ENCODE data around the gene BCL11B. TPM values are rescaled to one million over a fixed set of nuclear protein-coding genes. Genes with fewer than 3 reads are reported as not detected.

BCL11B gene
- total RNA-seq, 1 experiment from 2014 or later: 6.1 TPM

GRCh38 chr14:99148861-99149610 lies 123.0 kb downstream of the BCL11B start:
- no peak overlapping the region for H3K4me3 ChIP-seq (ENCODE audit: insufficient read depth, low read depth, low read length)
- no peaks in the 10 kb centered on the region for H3K27me3 ChIP-seq (ENCODE audit: control insufficient read depth, insufficient read depth, low read length)
- no peak for DNase-seq
- no peaks in the 10 kb centered on the region for H3K36me3 ChIP-seq (replicated peaks; ENCODE audit: control insufficient read depth, insufficient read depth, low read length)

DNA sequence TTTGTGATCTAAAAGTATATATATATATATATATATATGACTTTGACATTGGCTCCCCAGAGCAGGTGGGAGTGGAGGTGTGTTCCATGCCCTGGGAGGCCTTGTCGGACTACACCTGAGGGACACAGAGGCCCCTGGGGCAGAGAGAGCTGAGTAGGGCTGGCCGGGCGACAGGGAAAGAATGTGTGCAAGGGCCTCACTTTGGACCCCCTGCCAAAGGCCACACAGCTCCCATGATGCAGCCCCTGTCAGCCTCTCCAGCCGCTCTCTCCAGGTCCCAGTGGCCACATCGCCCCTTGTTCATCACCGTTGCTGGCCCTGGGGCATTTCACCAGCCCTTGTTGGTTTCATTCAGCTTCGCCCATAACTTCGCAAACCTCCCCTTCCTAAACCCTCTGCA lies 123.9 kb downstream of the BCL11B start:
- Histone ChIP-seq H3K36me3 (replicated peaks; ENCODE audit: control insufficient read depth, insufficient read depth, low read length) (no peaks in the 10 kb centered on the region), H3K4me3 (ENCODE audit: insufficient read depth, low read depth, low read length) (no peak overlapping the region), H3K27me3 (ENCODE audit: control insufficient read depth, insufficient read depth, low read length) (no peaks in the 10 kb centered on the region)
- DNase-seq: no peak

GRCh38 chr14:99147366-99147740 lies 124.6 kb downstream of the BCL11B start:
- no peaks in the 10 kb centered on the region for H3K27me3 ChIP-seq (ENCODE audit: control insufficient read depth, insufficient read depth, low read length)
- no peak overlapping the region for H3K4me3 ChIP-seq (ENCODE audit: insufficient read depth, low read depth, low read length)
- DNase-seq: no peak
- no peaks in the 10 kb centered on the region for H3K36me3 ChIP-seq (replicated peaks; ENCODE audit: control insufficient read depth, insufficient read depth, low read length)

- Histone ChIP-seq H3K36me3 (replicated peaks; ENCODE audit: control insufficient read depth, insufficient read depth, low read length) (no peaks in the 10 kb centered on the region), H3K4me3 (ENCODE audit: insufficient read depth, low read depth, low read length) (no peak overlapping the region), H3K27me3 (ENCODE audit: control insufficient read depth, insufficient read depth, low read length) (no peaks in the 10 kb centered on the region)
- no peak for DNase-seq
Measured at GRCh38 chr14:99146616-99147365, 125.2 kb downstream of the BCL11B start.

GRCh38 chr14:99145307-99145706 lies 126.7 kb downstream of the BCL11B start:
- H3K27me3 ChIP-seq (ENCODE audit: control insufficient read depth, insufficient read depth, low read length): no peaks in the 10 kb centered on the region
- no peak overlapping the region for H3K4me3 ChIP-seq (ENCODE audit: insufficient read depth, low read depth, low read length)
- DNase-seq: no peak
- H3K36me3 ChIP-seq (replicated peaks; ENCODE audit: control insufficient read depth, insufficient read depth, low read length): no peaks in the 10 kb centered on the region

DNA sequence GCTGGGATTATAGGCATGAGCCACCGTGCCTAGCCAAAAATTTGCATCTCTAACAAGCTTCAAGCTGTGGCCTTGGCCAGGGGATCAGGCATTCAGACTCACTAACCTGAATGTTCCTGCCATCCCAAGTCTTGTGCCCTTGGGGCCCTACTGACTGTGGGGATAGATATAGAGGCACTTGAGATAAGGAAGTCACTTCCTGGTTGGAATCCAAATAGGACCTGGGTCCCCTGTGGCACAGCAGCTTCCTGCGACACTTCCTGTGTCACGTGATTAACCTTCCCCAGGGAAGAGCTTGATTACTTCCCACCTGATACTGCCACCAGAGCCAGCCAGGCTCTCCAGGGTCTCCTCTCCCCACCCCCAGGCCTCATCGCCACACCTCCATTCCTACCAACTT lies 128.2 kb downstream of the BCL11B start:
- no peaks in the 10 kb centered on the region for H3K27me3 ChIP-seq (ENCODE audit: control insufficient read depth, insufficient read depth, low read length)
- peak; percentile 57 for DNase-seq
- no peaks in the 10 kb centered on the region for H3K36me3 ChIP-seq (replicated peaks; ENCODE audit: control insufficient read depth, insufficient read depth, low read length)
- H3K4me3 ChIP-seq (ENCODE audit: insufficient read depth, low read depth, low read length): no peak overlapping the region

DNA sequence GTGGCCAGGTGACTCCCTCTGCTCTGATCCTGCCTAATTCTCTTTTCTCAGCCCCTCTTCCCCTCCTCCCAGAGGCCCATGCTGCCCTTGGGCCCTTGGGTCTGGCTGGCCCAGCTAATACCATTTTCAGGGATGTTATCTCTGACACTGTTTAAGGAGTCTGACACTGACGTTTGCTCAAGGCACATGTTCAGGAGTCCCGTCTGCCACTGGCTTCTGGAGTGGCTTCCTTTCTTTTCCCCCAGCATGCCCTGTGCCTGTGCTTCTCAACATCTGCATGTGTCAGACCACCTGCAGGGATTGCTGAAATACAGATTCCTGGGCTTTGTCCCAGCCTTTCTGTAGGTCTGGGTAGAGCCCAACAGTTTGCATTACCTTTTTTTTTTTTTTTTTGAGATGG lies 128.9 kb downstream of the BCL11B start:
- no peak overlapping the region for H3K4me3 ChIP-seq (ENCODE audit: insufficient read depth, low read depth, low read length)
- DNase-seq: peak; percentile 11
- H3K27me3 ChIP-seq (ENCODE audit: control insufficient read depth, insufficient read depth, low read length): no peaks in the 10 kb centered on the region
- no peaks in the 10 kb centered on the region for H3K36me3 ChIP-seq (replicated peaks; ENCODE audit: control insufficient read depth, insufficient read depth, low read length)

DNA sequence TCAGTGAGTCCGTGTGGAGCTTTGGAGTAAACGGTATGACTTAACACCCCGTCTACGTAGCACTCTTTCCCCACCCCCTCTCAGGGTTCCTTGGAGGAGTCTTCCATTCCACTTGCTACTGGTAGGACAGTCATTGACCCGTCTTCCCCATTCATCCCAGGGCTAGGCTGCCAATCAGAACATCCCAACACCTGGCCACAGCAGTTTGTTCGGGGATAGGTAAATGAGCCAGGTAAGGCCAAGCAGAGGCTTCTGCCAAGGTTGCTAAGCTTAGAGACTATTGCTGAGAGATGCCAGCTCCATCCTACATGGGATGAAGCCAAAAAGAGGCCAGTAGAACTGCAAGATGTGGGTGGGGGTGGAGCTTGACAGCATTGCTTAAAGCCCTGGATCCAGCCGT lies 130.8 kb downstream of the BCL11B start:
- no peak overlapping the region for H3K4me3 ChIP-seq (ENCODE audit: insufficient read depth, low read depth, low read length)
- H3K27me3 ChIP-seq (ENCODE audit: control insufficient read depth, insufficient read depth, low read length): no peaks in the 10 kb centered on the region; the same call in 1 of the 2 replicates
- no peaks in the 10 kb centered on the region for H3K36me3 ChIP-seq (replicated peaks; ENCODE audit: control insufficient read depth, insufficient read depth, low read length)
- DNase-seq: no peak

GRCh38 chr14:99138999-99139865 lies 132.8 kb downstream of the BCL11B start:
- Histone ChIP-seq H3K36me3 (replicated peaks; ENCODE audit: control insufficient read depth, insufficient read depth, low read length) (no peaks in the 10 kb centered on the region), H3K27me3 (ENCODE audit: control insufficient read depth, insufficient read depth, low read length) (no peaks in the 10 kb centered on the region; the same call in 1 of the 2 replicates), H3K4me3 (ENCODE audit: insufficient read depth, low read depth, low read length) (no peak overlapping the region)
- no peak for DNase-seq

DNA sequence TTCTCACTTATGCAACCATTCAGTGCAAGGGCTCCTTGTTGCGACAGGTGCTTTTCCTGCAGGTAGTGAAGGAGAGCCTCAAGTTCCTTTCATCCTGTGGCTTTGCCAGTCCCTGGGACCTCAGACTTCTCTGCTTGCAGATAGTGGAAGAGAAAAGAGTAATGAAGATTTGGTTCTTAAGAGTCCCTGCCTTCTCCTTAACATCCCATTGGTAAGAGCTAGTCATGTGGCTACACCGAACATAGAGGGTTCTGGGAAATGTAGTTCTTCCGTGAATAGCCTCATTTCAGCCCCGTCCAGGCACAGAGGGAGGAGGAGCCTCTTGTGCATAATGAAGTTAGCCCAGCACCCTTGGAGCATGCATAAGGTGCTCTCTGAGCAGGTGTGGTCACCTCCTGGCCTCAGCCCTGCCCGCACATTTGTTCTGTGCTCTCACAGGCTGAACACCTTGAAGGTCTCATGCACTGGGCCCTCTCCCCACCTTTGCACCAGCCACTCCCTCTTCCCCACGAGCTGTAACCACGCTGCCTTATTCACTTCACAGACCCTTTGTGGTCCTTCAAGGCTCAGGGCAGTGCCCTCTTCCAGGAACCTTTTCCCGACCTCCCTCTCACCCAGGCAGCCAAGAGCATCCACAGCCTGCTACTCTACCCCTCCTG lies 134.0 kb downstream of the BCL11B start:
- peak; percentile 71 for DNase-seq
- no peak overlapping the region for H3K4me3 ChIP-seq (ENCODE audit: insufficient read depth, low read depth, low read length)
- H3K36me3 ChIP-seq (replicated peaks; ENCODE audit: control insufficient read depth, insufficient read depth, low read length): no peaks in the 10 kb centered on the region
- H3K27me3 ChIP-seq (ENCODE audit: control insufficient read depth, insufficient read depth, low read length): no peaks in the 10 kb centered on the region; the same call in 1 of the 2 replicates

DNA sequence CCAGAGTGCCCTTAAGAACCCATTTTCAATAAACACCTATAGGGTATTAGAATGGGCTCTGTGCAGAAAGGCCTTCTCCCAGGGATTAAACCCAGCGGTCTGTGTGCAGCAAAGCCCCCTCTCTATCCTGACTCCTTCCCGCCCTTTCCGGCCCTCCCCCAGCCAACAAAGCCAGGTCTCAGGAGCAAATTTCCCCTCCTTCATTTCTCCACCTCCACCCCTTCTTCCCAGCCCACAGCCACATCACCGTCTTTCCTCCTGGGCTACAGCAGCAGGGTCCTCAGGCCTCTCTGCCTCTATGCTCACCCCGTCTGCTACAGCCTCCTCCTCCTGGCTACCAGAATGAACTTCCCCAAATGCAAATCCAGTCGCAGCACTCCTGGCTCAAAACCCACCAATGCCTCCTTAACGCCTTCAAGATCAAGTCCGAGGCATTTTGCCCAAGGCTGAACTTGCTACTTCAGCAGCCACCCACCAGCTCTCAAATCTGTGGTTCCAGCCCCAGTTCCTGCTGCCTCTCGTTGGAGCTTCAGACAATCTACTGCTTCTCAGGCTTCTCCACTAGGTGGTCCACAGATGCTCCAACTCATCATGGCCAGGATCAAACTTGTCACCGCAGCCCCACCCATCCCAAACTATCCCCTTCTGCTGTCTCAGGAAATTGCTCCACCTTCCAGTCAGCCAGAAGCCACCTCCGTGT lies 134.8 kb downstream of the BCL11B start:
- H3K4me3 ChIP-seq (ENCODE audit: insufficient read depth, low read depth, low read length): no peak overlapping the region
- no peaks in the 10 kb centered on the region for H3K36me3 ChIP-seq (replicated peaks; ENCODE audit: control insufficient read depth, insufficient read depth, low read length)
- H3K27me3 ChIP-seq (ENCODE audit: control insufficient read depth, insufficient read depth, low read length): no peaks in the 10 kb centered on the region; the same call in 1 of the 2 replicates
- DNase-seq: no peak

GRCh38 chr14:99136401-99136800 lies 135.6 kb downstream of the BCL11B start:
- no peak for DNase-seq
- no peaks in the 10 kb centered on the region; the same call in 1 of the 2 replicates for H3K27me3 ChIP-seq (ENCODE audit: control insufficient read depth, insufficient read depth, low read length)
- no peak overlapping the region for H3K4me3 ChIP-seq (ENCODE audit: insufficient read depth, low read depth, low read length)
- no peaks in the 10 kb centered on the region for H3K36me3 ChIP-seq (replicated peaks; ENCODE audit: control insufficient read depth, insufficient read depth, low read length)

- Histone ChIP-seq H3K4me3 (ENCODE audit: insufficient read depth, low read depth, low read length) (no peak overlapping the region), H3K27me3 (ENCODE audit: control insufficient read depth, insufficient read depth, low read length) (no peaks in the 10 kb centered on the region; the same call in 1 of the 2 replicates), H3K36me3 (replicated peaks; ENCODE audit: control insufficient read depth, insufficient read depth, low read length) (no peaks in the 10 kb centered on the region)
- no peak for DNase-seq
Measured at GRCh38 chr14:99136047-99136400, 136.0 kb downstream of the BCL11B start.

All from H7 (cell line).